Erythroblast (primary cell): ENCODE measurements around the gene MAGEC3.

Source experiments
- GATA1 ChIP-seq: IDR thresholded peaks from 2 replicates; pipeline ENCODE4 v1.6.1; 2011; ENCODE audit warnings: low read depth, mild to moderate bottlenecking, control low read depth, low read length, moderate library complexity
- POLR2A ChIP-seq: IDR thresholded peaks from 2 replicates; pipeline ENCODE4 v1.6.1; 2011; ENCODE audit warnings: mild to moderate bottlenecking, low read length

GRCh38 chrX:141815904-141816303, 22.2 kb upstream of the MAGEC3 start:
- no peak for TF ChIP-seq POLR2A
- TF ChIP-seq GATA1 = no peak
